Heart left ventricle (tissue), 16 donors: ENCODE data around the gene COL6A2. TPM values are rescaled to one million over a fixed set of nuclear protein-coding genes. Genes with fewer than 3 reads are reported as not detected.

ENCODE experiments used
- ATAC-seq, 4 donors: fragments of 200-7000 bp; cut with Tn5 transposase; one replicate each; pipeline ENCODE4 v1.9.1; 2020 to 2022; ENCODE audit warnings: moderate library complexity in 4 of 4, mild to moderate bottlenecking in 3 of 4, moderate number of reproducible peaks in 1 of 4
- DNase-seq, 5 donors: peaks; one replicate each; pipeline ENCODE4 v3.0.0-alpha.2; 2020
- H3K27ac ChIP-seq, 12 donors: fragments of 200-600 bp; sonication (generic) in 4 of 12; one replicate each; pipeline versions ENCODE4 v1.5.0 to v1.8.0; 2016 to 2022; ENCODE audit warnings: mild to moderate bottlenecking in 2 of 12
- H3K27me3 ChIP-seq, 9 donors: fragments of 200-600 bp; sonication (generic) in 2 of 9; one replicate each; pipeline versions ENCODE4 v1.5.1 to v1.8.0; 2016 to 2022; ENCODE audit warnings: mild to moderate bottlenecking in 3 of 9
- H3K36me3 ChIP-seq, 9 donors: fragments of 200-600 bp; sonication (generic) in 2 of 9; one replicate each; pipeline versions ENCODE4 v1.5.0 to v1.8.0; 2018 to 2022; ENCODE audit warnings: mild to moderate bottlenecking in 2 of 9
- H3K4me1 ChIP-seq, 12 donors: fragments of 200-600 bp; sonication (generic) in 4 of 12; one replicate each; pipeline versions ENCODE4 v1.5.0 to v1.8.0; 2016 to 2022; ENCODE audit warnings: mild to moderate bottlenecking in 3 of 12
- H3K4me3 ChIP-seq, 12 donors: fragments of 200-600 bp; sonication (generic) in 4 of 12; one replicate each; pipeline versions ENCODE4 v1.5.0 to v1.8.0; 2017 to 2022; ENCODE audit warnings: mild to moderate bottlenecking in 9 of 12, moderate library complexity in 4 of 12
- H3K9me3 ChIP-seq, 12 donors: fragments of 200-600 bp; sonication (generic) in 4 of 12; one replicate each; pipeline versions ENCODE4 v1.5.0 to v1.8.0; 2016 to 2022; ENCODE audit warnings: mild to moderate bottlenecking in 1 of 12
- CTCF ChIP-seq, 12 donors: fragments of 200-600 bp; sonication (generic) in 4 of 12; IDR thresholded peaks; one replicate each; pipeline versions ENCODE4 v1.5.0 to v1.8.0; 2018 to 2022; ENCODE audit warnings: antibody characterized with exemption in 12 of 12, mild to moderate bottlenecking in 5 of 12
- POLR2A ChIP-seq, 2 donors: fragments of 450-650 bp; IDR thresholded peaks; one replicate each; pipeline ENCODE4 v1.6.1; 2017; ENCODE audit warnings: antibody characterized with exemption in 2 of 2, mild to moderate bottlenecking in 2 of 2, moderate library complexity in 2 of 2
- WGBS, 4 donors: extraction: QIAGEN DNeasy Blood & Tissue Kit in 2 of 4; methylation state at CpG; one replicate each; pipeline versions ENCODE4 v1.1.5 to v1.1.7; 2013 to 2018; 5-methylcytosine and 5-hydroxymethylcytosine counted together
- intact Hi-C, 10 donors: fragments of 100-400 bp; cut with DNase I; formaldehyde crosslinking; loops; one replicate each; pipeline versions ENCODE4 v1.11.1 to v1.14.2; 2022
- polyA plus RNA-seq, 2 donors: library from polyadenylated mRNA; stranded (reverse); fragments of 200-250 nt; gene quantifications; one replicate each; pipeline ENCODE4 v1.2.3, GENCODE V29; 2013
- total RNA-seq, 9 donors: library from RNA; depleted of rRNA in 2 of 9; stranded (reverse); fragments of >200 nt in 2 of 9; fragmentation: NEBNext Ultra II Directional in 3 of 9; extraction: Animal tissue kit (Norgen Biotek cat#: 25700) in 3 of 9; gene quantifications; one replicate each; pipeline versions ENCODE4 v1.1.0 to v1.2.4, GENCODE V29; 2016 to 2023
- donor health status: ischemic (EF 13 %, LVEDD 7.1; RV severe dilation, severe dysfunction).
- donor health status: healthy with polysubstance abuse.
- donor health status: DM: no; HTN: yes; CAD: no.
- donor health status: DM: no; HTN: no; CAD: no.
- donor health status: ischemic (EF 25% LVEDD 6.9; RV normal size, moderate dysfunction).
- donor health status: ischemic (EF 25% LVEDD 5.7; RV mildly dilated, moderate dysfunction).
- donor health status: healthy.
- donor health status: DM: yes; HTN: yes; CAD: no.
- donor health status: ischemic (EF 35%, LVEDD 5.7; RV mildly dilated, moderate dysfunction).
- donor health status: nonischemic (EF 11% LVEDD 7.7; RV severe dilation, severe dysfunction).
- donor health status: DM: yes; HTN: yes; CAD: no.
- donor health status: PGD.
- donor health status: ischemic (EF 29% LVEDD 5.4; RV normal size, mild dysfunction).
- donor health status: nonischemic (EF 23%, LVEDD 6.1; RV moderate dilation, normal function).

Gene COL6A2
- total and polyA plus RNA-seq, 11 donors = 118 to 484 (median 158) TPM

- Histone ChIP-seq H3K36me3 (peaks cover 0 to 48% (median 20%) of the 10 kb centered on the region in 9 donors), H3K9me3 (no peaks in the 10 kb centered on the region), H3K4me1 (peaks cover 0 to 18% (median 5%) of the 10 kb centered on the region in 12 donors), H3K4me3 (no peak overlapping the region), H3K27ac (peak overlapping the region; percentile 20 to 87 (median 75)), H3K27me3 (no peaks in the 10 kb centered on the region)
- 41 to 56% (median 47%) methylated on average over 23 of the region's 23 CpGs for WGBS, 4 donors
- TF ChIP-seq POLR2A (IDR thresholded peaks at IDR 0.05) = no peak
- no peak for TF ChIP-seq CTCF (IDR thresholded peaks at IDR 0.05)
- DNase-seq (peak; percentile 76 to 86 (median 77)), ATAC-seq (peak; percentile 72 to 89 (median 83))
- intact Hi-C loops = loop anchor here in 1 of 10 donors (2.0 kb wide), 1 partner anchor 18 kb away; no protein-coding TSS in a partner anchor
These were observed 30.4 kb downstream of the COL6A2 start for GRCh38 chr21:46128106-46128932.

GRCh38 chr21:46128933-46129571 lies 31.1 kb downstream of the COL6A2 start:
- Histone ChIP-seq H3K36me3 (peaks cover 0 to 46% (median 20%) of the 10 kb centered on the region in 9 donors), H3K9me3 (no peaks in the 10 kb centered on the region), H3K27me3 (no peaks in the 10 kb centered on the region), H3K4me1 (peaks cover 0 to 18% (median 5%) of the 10 kb centered on the region in 12 donors), H3K27ac (peak overlapping the region; percentile 1 to 87 (median 75)), H3K4me3 (no peak overlapping the region)
- TF ChIP-seq POLR2A (IDR thresholded peaks at IDR 0.05) = no peak
- TF ChIP-seq CTCF (IDR thresholded peaks at IDR 0.05) = no peak
- 75 to 81% (median 78%) methylated on average over 43 to 45 of the region's 45 CpGs for WGBS, 4 donors
- intact Hi-C loops = loop anchor here in 1 of 10 donors (2.0 kb wide), 1 partner anchor 18 kb away; no protein-coding TSS in a partner anchor
- peak; percentile 0 to 9 (median 4) for ATAC-seq
- DNase-seq = peak in 3 of 5 donors; percentile 44 to 63 (median 60)

GRCh38 chr21:46129846-46130651 lies 32.1 kb downstream of the COL6A2 start:
- no peak for ATAC-seq
- H3K27ac ChIP-seq = peak overlapping the region in 2 of 12 donors; percentile 47 to 70
- TF ChIP-seq CTCF (IDR thresholded peaks at IDR 0.05) (no peak), POLR2A (IDR thresholded peaks at IDR 0.05) (no peak)
- intact Hi-C loops = loop anchor here in 1 of 10 donors (2.0 kb wide), 1 partner anchor 19 kb away; no protein-coding TSS in a partner anchor
- H3K27me3 ChIP-seq = no peaks in the 10 kb centered on the region
- peaks cover 0 to 36% (median 19%) of the 10 kb centered on the region in 9 donors for H3K36me3 ChIP-seq
- H3K4me1 ChIP-seq = peaks cover 0 to 18% (median 5%) of the 10 kb centered on the region in 12 donors
- peak in 3 of 5 donors; percentile 18 to 54 (median 29) for DNase-seq
- no peaks in the 10 kb centered on the region for H3K9me3 ChIP-seq
- no peak overlapping the region for H3K4me3 ChIP-seq
- 81 to 92% (median 86%) methylated on average over 5 to 27 of the region's 27 CpGs for WGBS, 4 donors
